GM19351 (cell line): ENCODE results near the gene COL4A2.
A peak's percentile ranks its signal among the peaks of the same experiment; 100 is the strongest.

ENCODE experiments used
- ATAC-seq: cut with Tn5 transposase; IDR thresholded peaks from one replicate; pipeline ENCODE4 v1.9.1; 2021; ENCODE audit warnings: mild to moderate bottlenecking, moderate library complexity; ENCODE audit not compliant: unreplicated experiment

The COL4A2 gene

GRCh38 chr13:110503037-110503901 lies 196.2 kb downstream of the COL4A2 start:
- ATAC-seq, result peak; percentile 60

GRCh38 chr13:110503979-110504499 lies 197.0 kb downstream of the COL4A2 start:
- ATAC-seq, result no peak

- no peak for ATAC-seq
Observed at GRCh38 chr13:110505594-110505993, 198.5 kb downstream of the COL4A2 start.

GRCh38 chr13:110506396-110506795 lies 199.3 kb downstream of the COL4A2 start:
- no peak for ATAC-seq

- no peak for ATAC-seq
Observed at GRCh38 chr13:110506859-110507566, 199.9 kb downstream of the COL4A2 start.

- ATAC-seq, result no peak
Observed at GRCh38 chr13:110507678-110508381, 200.7 kb downstream of the COL4A2 start.

GRCh38 chr13:110509478-110509926 lies 202.4 kb downstream of the COL4A2 start:
- ATAC-seq, result no peak

- peak; percentile 83 for ATAC-seq
Observed at GRCh38 chr13:110509971-110510786, 203.1 kb downstream of the COL4A2 start.

- ATAC-seq, result no peak
Observed at GRCh38 chr13:110511509-110512181, 204.6 kb downstream of the COL4A2 start.

GRCh38 chr13:110512198-110512740 lies 205.2 kb downstream of the COL4A2 start:
- no peak for ATAC-seq

GRCh38 chr13:110516500-110516899 lies 209.4 kb downstream of the COL4A2 start:
- ATAC-seq, result no peak

GRCh38 chr13:110517505-110518225 lies 210.6 kb downstream of the COL4A2 start:
- no peak for ATAC-seq

GRCh38 chr13:110518226-110518525 lies 211.1 kb downstream of the COL4A2 start:
- no peak for ATAC-seq

- no peak for ATAC-seq
Observed at GRCh38 chr13:110518571-110518970, 211.5 kb downstream of the COL4A2 start.

GRCh38 chr13:110519046-110519445 lies 212.0 kb downstream of the COL4A2 start:
- no peak for ATAC-seq

GRCh38 chr13:110519506-110519905 lies 212.4 kb downstream of the COL4A2 start:
- no peak for ATAC-seq

- ATAC-seq, result no peak
Observed at GRCh38 chr13:110520431-110521295, 213.6 kb downstream of the COL4A2 start.

GRCh38 chr13:110521296-110521680 lies 214.2 kb downstream of the COL4A2 start:
- ATAC-seq, result no peak
